Testis (tissue), 2 donors: Measurements from ENCODE around the gene PIK3R4.

Source experiments
- POLR2A ChIP-seq: fragments of 450-650 bp; IDR thresholded peaks from one replicate; pipeline ENCODE4 v1.6.1; 2017; ENCODE audit warnings: antibody characterized with exemption, mild to moderate bottlenecking, moderate library complexity
- TF ChIP-seq, protein P1 (sequence below), 3 experiments: fragments of 450-650 bp in 2 of 3; fragments of 200-600 bp in 1 of 3; sonication (generic) in 1 of 3; IDR thresholded peaks; one replicate each; pipeline ENCODE4 v1.5.1; 2016 to 2019; ENCODE audit warnings: antibody characterized with exemption in 3 of 3, mild to moderate bottlenecking in 2 of 3, moderate library complexity in 1 of 3

GRCh38 chr3:130648293-130648692 is 98.3 kb downstream of the PIK3R4 start:
- TF ChIP-seq, protein P1, sequence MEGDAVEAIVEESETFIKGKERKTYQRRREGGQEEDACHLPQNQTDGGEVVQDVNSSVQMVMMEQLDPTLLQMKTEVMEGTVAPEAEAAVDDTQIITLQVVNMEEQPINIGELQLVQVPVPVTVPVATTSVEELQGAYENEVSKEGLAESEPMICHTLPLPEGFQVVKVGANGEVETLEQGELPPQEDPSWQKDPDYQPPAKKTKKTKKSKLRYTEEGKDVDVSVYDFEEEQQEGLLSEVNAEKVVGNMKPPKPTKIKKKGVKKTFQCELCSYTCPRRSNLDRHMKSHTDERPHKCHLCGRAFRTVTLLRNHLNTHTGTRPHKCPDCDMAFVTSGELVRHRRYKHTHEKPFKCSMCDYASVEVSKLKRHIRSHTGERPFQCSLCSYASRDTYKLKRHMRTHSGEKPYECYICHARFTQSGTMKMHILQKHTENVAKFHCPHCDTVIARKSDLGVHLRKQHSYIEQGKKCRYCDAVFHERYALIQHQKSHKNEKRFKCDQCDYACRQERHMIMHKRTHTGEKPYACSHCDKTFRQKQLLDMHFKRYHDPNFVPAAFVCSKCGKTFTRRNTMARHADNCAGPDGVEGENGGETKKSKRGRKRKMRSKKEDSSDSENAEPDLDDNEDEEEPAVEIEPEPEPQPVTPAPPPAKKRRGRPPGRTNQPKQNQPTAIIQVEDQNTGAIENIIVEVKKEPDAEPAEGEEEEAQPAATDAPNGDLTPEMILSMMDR (IDR thresholded peaks at IDR 0.05) = no peak
- no peak for TF ChIP-seq POLR2A
